Measurements from ENCODE around the gene BCKDHA. TPM values are rescaled to one million over a fixed set of nuclear protein-coding genes. Genes with fewer than 3 reads are reported as not detected.
A peak's percentile ranks its signal among the peaks of the same experiment; 100 is the strongest.

BCKDHA gene
- total RNA-seq, 1 donor from 2014 or later = 9.2 TPM

GRCh38 chr19:41359741-41360140 is 37.9 kb upstream of the BCKDHA start:
- no peak overlapping the region for H2AFZ ChIP-seq (ENCODE audit: low read depth, low read length)
- no peaks in the 10 kb centered on the region for H3K27me3 ChIP-seq (ENCODE audit: insufficient read depth, low read length)
- Mint-ChIP-seq H3K27ac (ENCODE audit: unreplicated experiment) (no peak overlapping the region), H3K9me3 (ENCODE audit: unreplicated experiment) (no peaks in the 10 kb centered on the region), H3K27me3 (ENCODE audit: low read depth, unreplicated experiment) (no peaks in the 10 kb centered on the region), H3K36me3 (ENCODE audit: low read depth, unreplicated experiment) (peaks cover 20% of the 10 kb centered on the region), H3K4me1 (ENCODE audit: low read depth, unreplicated experiment) (no peaks in the 10 kb centered on the region), H3K4me3 (ENCODE audit: unreplicated experiment) (no peak overlapping the region)
- no peaks in the 10 kb centered on the region for H3K36me3 ChIP-seq (ENCODE audit: insufficient read depth, low read length)
- no peak overlapping the region for H3K27ac ChIP-seq (ENCODE audit: low read depth, low read length)
- FAIRE-seq (no peak), DNase-seq (ENCODE audit: low read depth) (no peak)
- no peaks in the 10 kb centered on the region for H3K9me3 ChIP-seq (ENCODE audit: insufficient read depth, low read depth, low read length)
- peaks cover 4% of the 10 kb centered on the region for H4K20me1 ChIP-seq (ENCODE audit: insufficient read depth, low read length)
- peaks cover 11% of the 10 kb centered on the region for H3K79me2 ChIP-seq (ENCODE audit: insufficient read depth, low read length)
- no peak overlapping the region for H3K4me2 ChIP-seq (ENCODE audit: low read length)
- H3K4me3 ChIP-seq (ENCODE audit: insufficient read depth, low read depth, low read length) = no peak overlapping the region
- no peak overlapping the region for H3K9ac ChIP-seq (ENCODE audit: low read length)
- H3K4me1 ChIP-seq (ENCODE audit: insufficient read depth, low read length) = peaks cover 10% of the 10 kb centered on the region
- no peak for TF ChIP-seq CTCF (IDR thresholded peaks at IDR 0.05; ENCODE audit: insufficient read depth, low read depth, low read length)
- no peak for TF ChIP-seq EZH2 (IDR thresholded peaks at IDR 0.05; ENCODE audit: insufficient read depth, low read length)

GRCh38 chr19:41362143-41362847 is 35.3 kb upstream of the BCKDHA start:
- DNase-seq (ENCODE audit: low read depth) = no peak
- H2AFZ ChIP-seq (ENCODE audit: low read depth, low read length) = no peak overlapping the region
- peaks cover 5% of the 10 kb centered on the region for H3K4me1 Mint-ChIP-seq (ENCODE audit: low read depth, unreplicated experiment)
- no peaks in the 10 kb centered on the region for H3K27me3 ChIP-seq (ENCODE audit: insufficient read depth, low read length)
- H3K9me3 ChIP-seq (ENCODE audit: insufficient read depth, low read depth, low read length) = no peaks in the 10 kb centered on the region
- peaks cover 7% of the 10 kb centered on the region for H3K36me3 Mint-ChIP-seq (ENCODE audit: low read depth, unreplicated experiment)
- H3K9ac ChIP-seq (ENCODE audit: low read length) = no peak overlapping the region
- no peak overlapping the region for H3K4me2 ChIP-seq (ENCODE audit: low read length)
- peak overlapping the region; percentile 93 for H3K4me3 Mint-ChIP-seq (ENCODE audit: unreplicated experiment)
- H3K36me3 ChIP-seq (ENCODE audit: insufficient read depth, low read length) = no peaks in the 10 kb centered on the region
- H3K27me3 Mint-ChIP-seq (ENCODE audit: low read depth, unreplicated experiment) = no peaks in the 10 kb centered on the region
- FAIRE-seq = no peak
- no peak overlapping the region for H3K4me3 ChIP-seq (ENCODE audit: insufficient read depth, low read depth, low read length)
- no peak overlapping the region for H3K27ac ChIP-seq (ENCODE audit: low read depth, low read length)
- no peaks in the 10 kb centered on the region for H3K9me3 Mint-ChIP-seq (ENCODE audit: unreplicated experiment)
- no peak overlapping the region for H3K27ac Mint-ChIP-seq (ENCODE audit: unreplicated experiment)
- TF ChIP-seq EZH2 (IDR thresholded peaks at IDR 0.05; ENCODE audit: insufficient read depth, low read length) (no peak), CTCF (IDR thresholded peaks at IDR 0.05; ENCODE audit: insufficient read depth, low read depth, low read length) (no peak)
- peaks cover 26% of the 10 kb centered on the region for H3K79me2 ChIP-seq (ENCODE audit: insufficient read depth, low read length)
- peaks cover 11% of the 10 kb centered on the region for H3K4me1 ChIP-seq (ENCODE audit: insufficient read depth, low read length)
- H4K20me1 ChIP-seq (ENCODE audit: insufficient read depth, low read length) = no peaks in the 10 kb centered on the region

GRCh38 chr19:41363371-41363752 is 34.3 kb upstream of the BCKDHA start:
- H4K20me1 ChIP-seq (ENCODE audit: insufficient read depth, low read length) = no peaks in the 10 kb centered on the region
- H3K4me1 Mint-ChIP-seq (ENCODE audit: low read depth, unreplicated experiment) = peaks cover 10% of the 10 kb centered on the region
- no peak for DNase-seq (ENCODE audit: low read depth)
- peaks cover 19% of the 10 kb centered on the region for H3K4me1 ChIP-seq (ENCODE audit: insufficient read depth, low read length)
- no peaks in the 10 kb centered on the region for H3K27me3 ChIP-seq (ENCODE audit: insufficient read depth, low read length)
- peaks cover 26% of the 10 kb centered on the region for H3K79me2 ChIP-seq (ENCODE audit: insufficient read depth, low read length)
- peak overlapping the region; percentile 97 for H2AFZ ChIP-seq (ENCODE audit: low read depth, low read length)
- H3K4me3 Mint-ChIP-seq (ENCODE audit: unreplicated experiment) = peak overlapping the region; percentile 93
- H3K36me3 Mint-ChIP-seq (ENCODE audit: low read depth, unreplicated experiment) = peaks cover 10% of the 10 kb centered on the region
- no peaks in the 10 kb centered on the region for H3K9me3 ChIP-seq (ENCODE audit: insufficient read depth, low read depth, low read length)
- peak overlapping the region; percentile 85 for H3K4me2 ChIP-seq (ENCODE audit: low read length)
- H3K27ac ChIP-seq (ENCODE audit: low read depth, low read length) = peak overlapping the region; percentile 100
- H3K27ac Mint-ChIP-seq (ENCODE audit: unreplicated experiment) = peak overlapping the region; percentile 98
- no peaks in the 10 kb centered on the region for H3K27me3 Mint-ChIP-seq (ENCODE audit: low read depth, unreplicated experiment)
- no peaks in the 10 kb centered on the region for H3K36me3 ChIP-seq (ENCODE audit: insufficient read depth, low read length)
- no peaks in the 10 kb centered on the region for H3K9me3 Mint-ChIP-seq (ENCODE audit: unreplicated experiment)
- FAIRE-seq = no peak
- peak overlapping the region; percentile 93 for H3K4me3 ChIP-seq (ENCODE audit: insufficient read depth, low read depth, low read length)
- H3K9ac ChIP-seq (ENCODE audit: low read length) = peak overlapping the region; percentile 98
- no peak for TF ChIP-seq CTCF (IDR thresholded peaks at IDR 0.05; ENCODE audit: insufficient read depth, low read depth, low read length)
- TF ChIP-seq EZH2 (IDR thresholded peaks at IDR 0.05; ENCODE audit: insufficient read depth, low read length) = no peak

All from astrocyte (in vitro differentiated cells and primary cell).